GM21529 (cell line): Measurements from ENCODE around the gene ENOPH1.

Experiments
- ATAC-seq: cut with Tn5 transposase; IDR thresholded peaks from one replicate; pipeline ENCODE4 v1.9.1; 2021; ENCODE audit not compliant: unreplicated experiment

ENOPH1 gene

DNA sequence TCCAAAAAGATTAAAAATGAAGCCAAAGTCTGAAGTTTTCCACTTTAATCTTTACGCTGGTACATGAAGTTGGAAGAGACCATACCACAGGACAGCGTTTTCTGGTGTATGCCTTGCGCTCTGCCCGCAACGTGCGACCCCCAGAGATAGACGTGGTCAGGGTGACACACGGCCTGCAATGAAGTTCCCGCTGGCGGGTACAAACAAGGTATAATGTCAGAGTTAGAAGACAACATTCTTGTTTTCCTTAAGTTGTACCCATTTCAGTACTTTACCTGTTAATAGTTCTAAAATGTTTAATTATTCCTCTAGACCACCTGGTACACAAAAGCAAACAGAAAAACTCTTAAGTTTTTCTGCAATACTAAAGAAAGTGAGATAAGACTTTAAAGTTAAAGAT, 4.9 kb upstream of the ENOPH1 start:
- ATAC-seq, result no peak

DNA sequence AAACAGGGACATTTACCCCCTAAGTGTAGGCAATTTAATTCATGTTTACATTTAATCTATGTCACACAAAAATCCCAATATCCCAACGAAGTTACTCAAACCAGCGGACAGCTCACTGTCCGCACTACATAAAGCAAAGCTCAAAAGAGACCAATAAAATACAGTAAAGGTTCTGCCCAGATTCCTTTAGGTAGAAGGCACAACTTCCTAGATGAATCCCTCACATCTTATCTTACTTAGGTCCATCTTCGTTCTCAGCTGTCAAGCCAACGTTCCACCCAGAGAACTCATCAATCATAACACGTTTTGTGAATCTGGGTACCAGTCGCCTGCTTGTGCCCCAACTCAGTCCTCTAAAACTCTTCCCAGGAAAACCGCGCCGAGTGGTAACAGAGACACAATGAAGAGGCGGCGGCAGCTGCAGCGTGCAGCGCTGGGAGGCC, 1.8 kb upstream of the ENOPH1 start:
- ATAC-seq, result no peak

DNA sequence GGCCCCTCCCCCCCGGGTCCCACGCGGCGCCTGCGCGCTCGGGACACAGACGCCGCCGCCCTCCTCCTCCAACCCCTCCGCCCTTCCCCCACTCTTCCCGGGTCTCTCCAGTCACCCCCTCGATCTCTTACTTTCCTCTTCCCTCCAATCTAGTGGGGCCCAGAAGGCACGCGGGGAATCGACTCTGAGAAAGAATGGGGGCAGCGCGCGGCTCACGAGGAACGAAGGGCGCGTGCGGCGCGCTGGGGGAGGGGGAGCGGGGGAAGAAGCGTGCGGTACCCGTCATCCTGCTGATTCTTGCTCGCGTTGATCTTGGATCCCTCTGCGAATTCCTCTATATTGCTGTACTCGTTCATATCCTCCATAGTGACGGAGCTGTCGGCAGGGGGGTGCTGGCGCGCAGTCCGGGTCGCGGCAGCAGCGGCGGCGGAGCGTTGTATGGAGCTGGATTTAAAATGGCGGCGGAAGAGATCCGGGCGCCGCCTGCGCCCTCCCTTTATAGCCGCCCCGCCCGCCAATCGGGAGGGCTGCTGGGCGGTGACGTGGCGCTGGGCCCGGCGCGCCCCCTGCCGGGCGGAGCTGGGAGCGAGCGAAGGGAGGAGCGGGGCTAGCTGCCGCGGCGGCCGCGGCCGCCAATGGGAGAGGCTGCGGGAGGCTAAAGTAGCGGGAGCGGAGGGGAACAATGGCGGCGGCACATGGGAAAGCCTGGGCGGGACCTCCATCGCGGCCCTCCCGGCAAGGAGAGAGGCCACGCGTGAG, 1.2 kb upstream of the ENOPH1 start:
- peak; percentile 45 for ATAC-seq

DNA sequence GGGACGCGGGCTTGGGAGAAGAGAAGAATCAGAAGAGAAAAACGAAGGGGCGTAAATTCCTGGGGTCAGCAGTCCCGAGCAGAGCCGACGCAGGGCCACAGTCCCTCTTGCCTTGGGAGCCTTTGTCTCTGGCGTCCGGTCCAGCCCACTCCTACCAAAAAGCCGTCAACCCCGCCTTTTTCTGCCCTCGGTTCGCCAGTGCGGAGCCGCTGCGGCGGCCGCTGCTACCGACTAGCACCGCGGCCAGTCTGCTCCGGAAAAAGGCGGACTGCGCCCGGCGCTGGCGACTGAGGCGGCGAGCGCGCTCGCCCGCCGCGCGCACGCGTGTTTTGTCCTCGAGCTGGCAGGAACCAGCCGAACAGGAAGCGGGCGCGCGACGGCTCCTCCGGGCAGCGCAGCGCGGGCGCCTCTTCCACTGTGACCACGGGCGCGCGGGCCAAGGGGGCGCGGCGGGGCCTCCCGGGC, 630 bp upstream of the ENOPH1 start:
- no peak for ATAC-seq

DNA sequence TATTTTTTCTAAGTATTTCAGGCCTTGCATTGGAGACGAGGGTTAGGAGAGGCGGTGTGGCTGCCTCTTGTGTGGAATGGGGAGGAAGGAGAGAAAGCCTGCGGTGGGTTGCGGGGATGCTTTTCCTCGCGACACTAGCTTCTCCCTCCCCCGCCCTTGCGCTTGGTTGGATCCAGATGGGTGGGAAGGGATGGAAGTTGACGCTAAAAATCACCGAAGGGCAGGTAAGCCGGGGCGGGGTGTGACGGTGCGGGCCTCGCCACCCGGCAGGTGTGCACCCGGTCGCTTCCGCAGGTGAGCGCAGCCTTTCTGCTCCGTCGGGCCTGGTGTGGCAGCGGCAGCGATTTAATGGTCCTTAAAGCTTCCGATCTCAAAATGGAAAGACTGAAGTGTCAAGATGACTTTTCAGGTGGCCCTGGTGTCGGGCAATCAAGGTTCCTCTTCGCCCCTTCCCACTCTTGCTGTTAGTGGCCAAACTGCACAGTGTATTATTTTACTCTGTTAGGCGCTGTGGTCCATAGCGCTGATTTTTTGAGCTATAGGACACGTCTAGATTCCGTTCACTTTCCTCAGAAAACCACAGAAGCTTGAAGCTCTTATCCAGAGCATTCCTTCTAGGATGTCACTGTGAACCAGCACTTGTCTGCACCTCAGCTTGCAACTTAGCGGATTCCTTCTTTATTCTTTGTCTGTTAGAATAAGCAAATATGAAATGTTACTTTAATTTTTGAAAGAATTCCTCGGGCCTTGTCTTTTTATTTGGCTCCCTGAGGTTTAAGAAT, 765 bp downstream of the ENOPH1 start:
- no peak for ATAC-seq

DNA sequence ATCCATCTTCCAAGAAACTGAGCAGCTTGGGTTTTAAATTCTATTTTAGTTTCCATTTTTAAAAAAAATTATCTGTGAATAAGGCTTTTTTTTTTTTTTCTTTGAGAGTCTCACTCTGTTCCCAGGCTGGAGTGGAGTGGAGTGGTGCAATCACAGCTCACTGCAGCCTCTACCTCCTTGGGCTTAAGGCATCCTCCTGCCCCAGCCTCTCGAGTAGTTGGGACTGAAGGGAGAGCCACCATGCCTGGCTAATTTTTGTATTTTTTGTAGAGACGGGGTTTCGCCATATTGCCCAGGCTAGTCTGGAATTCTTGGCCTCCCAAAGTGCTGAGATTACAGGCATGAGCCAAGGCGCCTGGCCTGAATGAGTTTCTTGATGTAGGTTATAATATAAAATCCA, 1.4 kb downstream of the ENOPH1 start:
- ATAC-seq, result no peak

DNA sequence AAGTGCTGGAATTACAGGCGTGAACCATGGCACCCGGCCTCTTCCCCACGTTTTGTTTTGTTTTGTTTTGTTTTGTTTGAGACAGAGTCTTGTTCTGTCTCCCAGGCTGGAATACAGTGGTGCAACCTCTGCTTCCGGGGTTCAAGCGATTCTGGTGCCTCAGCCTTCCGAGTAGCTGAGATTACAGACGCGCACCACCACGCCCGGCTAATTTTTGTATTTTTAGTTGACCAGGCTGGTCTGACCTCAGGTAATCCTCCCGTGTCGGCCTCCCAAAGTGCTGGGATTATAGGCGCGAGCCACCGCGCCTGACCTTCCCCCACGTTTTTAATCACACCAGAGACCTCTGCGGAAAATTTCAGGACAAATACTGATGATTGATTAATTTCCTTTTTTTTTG, 2.2 kb downstream of the ENOPH1 start:
- ATAC-seq, result no peak

DNA sequence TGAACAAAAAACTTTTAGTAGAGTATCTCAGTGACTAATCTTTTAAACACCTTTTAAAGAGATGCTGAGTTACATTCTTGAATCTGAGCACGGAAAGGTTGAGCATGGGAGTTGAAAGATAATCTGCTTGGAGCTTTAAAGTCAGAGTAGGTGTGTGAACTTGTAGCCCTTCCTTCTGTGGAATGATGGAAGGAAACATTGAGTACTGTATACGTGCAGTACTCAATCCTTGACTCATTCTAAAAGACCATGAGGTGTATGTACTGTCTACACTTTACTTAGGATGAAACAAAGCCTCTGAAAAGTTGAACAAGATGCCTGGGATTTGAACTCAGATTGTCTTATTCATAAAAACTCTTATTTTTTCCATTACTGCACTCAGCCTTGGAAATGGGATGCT, 3.4 kb downstream of the ENOPH1 start:
- no peak for ATAC-seq

DNA sequence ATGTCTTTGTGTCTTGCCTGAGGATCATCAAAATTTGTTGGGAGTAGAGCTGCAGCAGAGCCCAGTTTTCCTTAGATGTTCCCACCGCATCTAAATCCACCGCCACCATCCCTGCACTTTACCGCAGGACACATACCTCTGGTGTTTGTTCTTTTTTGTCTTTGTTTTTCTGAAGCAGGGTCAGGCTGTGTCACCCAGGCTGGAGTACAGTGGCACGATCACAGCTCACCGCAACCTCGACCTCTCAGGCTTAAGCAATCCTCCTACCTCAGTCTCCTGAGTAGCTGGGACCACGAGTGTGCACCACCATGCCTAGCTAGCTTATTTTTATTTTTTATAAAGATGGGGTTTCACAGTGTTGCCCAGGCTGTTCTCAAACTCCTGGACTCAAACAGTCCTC, 4.6 kb downstream of the ENOPH1 start:
- ATAC-seq, result no peak

DNA sequence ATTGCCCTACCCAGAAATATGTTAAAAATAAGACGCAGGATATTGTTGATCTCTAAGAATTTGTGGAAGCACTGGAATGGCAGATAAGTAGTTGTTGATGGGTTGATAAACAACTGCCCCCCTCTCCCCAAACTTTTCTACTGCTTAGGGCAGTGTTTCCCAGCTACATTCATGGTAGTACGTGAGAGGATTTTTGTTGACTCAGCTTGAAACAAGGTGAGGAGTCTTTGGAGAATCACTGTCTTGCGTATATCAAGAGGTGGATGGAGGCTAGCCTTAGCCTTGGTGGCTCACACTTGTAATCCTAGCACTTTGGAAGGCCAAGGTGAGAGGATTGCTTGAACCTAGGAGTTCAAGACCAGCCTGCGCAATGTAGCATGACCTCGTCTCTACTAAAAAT, 5.7 kb downstream of the ENOPH1 start:
- no peak for ATAC-seq

DNA sequence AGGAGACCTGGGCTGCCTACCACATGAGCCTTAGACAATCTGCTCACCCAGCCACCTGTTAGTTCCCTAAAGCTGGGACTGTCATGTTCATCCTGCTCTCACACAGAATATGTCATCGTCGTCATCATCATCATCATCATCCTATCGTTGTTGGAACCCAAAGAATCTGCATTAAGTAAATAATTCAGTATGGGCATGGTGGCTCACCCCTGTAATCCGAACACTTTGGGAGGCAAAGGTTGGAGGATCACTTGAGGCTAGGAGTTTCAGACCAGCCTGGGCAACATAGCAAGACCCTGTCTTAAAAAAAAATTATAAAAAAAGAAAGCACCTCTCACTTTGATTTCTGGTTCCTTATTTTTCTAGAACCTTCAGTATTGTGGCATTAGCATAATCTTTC, 6.4 kb downstream of the ENOPH1 start:
- no peak for ATAC-seq

DNA sequence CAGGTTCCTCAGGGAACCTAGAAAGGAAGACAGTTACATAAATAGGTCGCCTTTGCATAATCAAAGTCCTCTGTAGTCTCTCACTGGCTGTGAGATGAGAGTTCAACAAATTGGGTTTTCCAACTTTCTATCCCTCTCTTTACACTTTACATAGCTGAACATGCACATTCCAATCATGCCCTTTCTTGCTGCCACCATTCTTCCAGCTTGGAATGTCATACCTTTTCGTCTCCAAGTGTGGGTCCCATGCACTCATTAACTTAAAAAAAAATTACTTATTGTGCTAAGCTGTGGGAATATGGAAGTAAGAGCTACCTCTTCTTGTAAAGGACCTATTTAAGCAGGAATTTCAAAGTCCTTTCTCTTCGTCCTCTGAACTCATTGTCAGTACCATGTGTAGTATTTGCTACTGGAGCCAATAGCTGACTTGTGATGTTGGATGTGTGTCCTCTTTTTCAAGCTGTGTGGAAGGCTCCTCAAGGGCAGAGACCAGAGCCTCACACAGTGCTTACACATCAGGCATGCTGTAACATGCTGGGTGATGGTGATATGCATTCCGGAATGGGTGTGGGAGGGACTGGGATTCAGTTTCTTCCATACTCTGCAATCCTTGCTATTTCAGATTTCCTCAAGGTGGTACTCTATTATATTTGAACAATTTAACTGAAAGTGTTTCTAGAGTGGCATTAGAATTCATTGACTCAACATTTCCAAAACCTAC, 7.1 kb downstream of the ENOPH1 start:
- no peak for ATAC-seq

DNA sequence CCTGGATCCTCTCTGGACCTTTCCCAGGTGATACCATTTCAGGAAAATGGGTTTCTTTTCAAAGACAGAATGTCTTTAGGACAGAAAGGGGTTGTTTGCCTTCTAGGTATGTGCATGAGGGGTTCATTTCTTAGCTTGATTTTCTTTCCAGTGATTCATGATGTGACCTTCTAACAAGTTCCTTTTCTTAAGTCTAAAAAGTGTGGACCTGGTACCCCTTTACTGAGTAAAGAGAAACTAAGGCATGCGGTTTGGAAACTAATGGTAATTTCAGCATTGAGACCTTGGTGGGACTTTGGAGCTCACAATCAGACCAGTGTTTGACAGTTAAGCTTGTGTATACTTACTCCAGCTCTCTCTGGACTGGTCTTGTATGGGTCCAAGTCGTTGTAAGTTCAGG, 8.7 kb downstream of the ENOPH1 start:
- ATAC-seq, result no peak

DNA sequence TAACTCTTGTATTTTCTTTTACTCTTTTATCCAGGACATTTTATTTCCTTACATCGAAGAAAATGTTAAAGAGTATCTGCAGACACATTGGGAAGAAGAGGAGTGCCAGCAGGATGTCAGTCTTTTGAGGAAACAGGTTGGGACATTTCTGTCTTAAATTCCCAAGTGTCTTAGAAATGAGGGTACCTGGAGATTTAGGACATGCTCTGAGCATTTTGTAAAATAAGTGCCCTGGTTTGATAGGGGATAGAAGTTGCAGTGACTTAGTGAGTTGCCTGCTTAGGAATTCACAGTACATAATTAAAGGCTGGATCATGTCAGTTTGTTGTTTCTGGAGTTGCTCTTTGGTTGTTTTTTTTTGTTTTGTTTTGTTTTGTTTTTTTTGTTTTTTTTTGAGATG, 17.5 kb downstream of the ENOPH1 start:
- ATAC-seq, result no peak

DNA sequence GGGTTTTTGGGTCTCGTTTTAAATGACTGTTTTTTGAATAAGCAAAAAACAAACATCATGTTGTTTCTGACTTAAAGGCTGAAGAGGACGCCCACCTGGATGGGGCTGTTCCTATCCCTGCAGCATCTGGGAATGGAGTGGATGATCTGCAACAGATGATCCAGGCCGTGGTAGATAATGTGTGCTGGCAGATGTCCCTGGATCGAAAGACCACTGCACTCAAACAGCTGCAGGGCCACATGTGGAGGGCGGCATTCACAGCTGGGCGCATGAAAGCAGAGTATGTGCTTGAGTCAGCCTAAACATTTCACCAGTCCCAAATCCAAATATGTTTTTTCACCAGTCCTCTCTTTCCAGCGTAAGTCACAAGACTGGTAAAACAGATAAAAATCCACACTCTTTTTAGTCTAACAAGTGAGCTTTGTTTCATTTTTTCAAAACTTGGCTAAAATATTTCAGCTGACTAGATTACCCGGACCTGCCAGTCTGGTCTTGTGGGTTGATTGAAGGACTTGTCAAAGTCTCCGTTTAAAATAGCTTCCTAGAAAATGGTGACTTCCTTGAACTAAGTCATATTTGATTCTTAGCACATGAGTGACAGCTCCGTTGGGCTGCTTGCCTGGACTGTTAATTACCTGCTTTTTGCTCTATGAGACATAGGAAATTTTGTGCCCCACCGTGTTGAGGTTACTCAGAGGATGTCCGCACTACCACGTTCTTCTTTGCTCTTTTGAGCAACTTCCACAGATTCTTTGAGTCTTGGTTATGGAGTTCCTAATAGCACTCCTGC, 20.8 kb downstream of the ENOPH1 start:
- ATAC-seq, result no peak

DNA sequence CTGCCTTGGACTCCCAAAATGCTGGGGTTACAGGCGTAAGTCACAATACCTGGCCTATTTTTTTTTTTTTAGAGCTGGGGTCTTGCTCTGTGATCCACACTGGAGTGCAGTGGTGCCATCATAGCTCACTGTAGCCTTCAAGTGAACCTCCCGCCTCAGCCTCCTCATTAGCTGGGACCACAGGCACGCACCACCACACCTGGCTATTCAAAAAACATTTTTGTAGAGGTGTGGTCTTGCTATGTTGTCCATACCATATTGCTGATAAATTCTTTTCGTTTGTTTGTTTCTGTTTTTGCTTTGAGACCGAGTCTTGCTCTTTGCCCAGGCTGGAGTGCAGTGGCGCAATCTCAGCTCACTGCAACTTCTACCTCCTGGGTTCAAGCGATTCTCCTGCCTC, 21.6 kb downstream of the ENOPH1 start:
- no peak for ATAC-seq

DNA sequence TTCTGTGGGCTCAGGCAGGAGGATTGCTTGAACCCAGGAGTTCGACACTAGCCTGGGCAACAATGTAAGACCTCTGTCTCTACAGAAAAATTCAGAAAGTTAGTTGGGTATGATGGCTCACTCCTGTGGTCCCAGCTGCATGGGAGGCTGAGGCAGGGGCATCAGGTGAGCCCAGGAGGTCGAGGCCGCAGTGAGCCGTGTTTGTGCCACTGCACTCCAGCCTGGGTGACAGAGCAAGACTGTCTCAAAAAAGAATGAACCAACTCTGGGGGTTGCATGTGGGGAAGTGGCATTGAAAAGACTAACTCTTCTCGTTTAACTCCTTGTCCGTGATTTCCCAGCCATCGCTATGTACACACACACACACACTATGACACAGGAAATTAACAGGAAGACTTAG, 26.9 kb downstream of the ENOPH1 start:
- no peak for ATAC-seq

DNA sequence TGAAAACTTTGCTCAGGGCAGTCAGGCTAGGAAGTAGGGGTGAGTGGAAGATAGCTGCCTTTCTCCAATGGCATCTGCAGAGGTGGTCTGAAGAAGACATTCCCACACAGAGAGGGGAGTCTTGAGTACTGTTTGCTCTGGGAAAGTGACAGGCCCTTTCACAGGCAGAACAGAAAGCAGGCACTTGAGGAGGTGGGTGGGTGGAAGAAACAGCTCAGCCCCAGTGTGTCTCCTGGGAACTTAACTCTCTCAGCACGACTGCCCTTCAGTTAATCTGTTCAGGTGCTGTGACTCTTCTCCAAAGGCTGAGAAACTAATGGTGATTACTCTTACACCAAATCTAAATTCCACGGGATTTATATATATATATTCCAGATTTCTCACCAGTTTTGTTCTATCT, 28.3 kb downstream of the ENOPH1 start:
- ATAC-seq, result peak; percentile 51

DNA sequence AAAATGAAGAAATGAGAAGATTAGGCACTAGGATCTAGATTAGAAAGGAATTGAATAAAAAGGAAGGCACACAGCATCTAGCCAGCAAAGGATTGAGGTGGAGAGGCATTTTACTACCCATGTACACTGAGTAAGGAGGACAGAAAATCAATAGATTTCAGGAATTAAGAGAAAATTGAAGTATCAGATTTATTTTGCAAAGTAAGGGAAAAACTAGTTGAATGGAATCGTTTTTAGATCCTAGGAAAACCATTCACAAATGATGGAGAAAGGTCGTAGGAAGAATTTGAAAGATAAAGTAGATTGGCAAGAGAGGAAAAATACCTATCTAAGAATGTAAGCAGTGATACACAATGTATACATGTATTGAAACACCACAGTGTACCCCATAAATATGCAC, 31.3 kb downstream of the ENOPH1 start:
- no peak for ATAC-seq

DNA sequence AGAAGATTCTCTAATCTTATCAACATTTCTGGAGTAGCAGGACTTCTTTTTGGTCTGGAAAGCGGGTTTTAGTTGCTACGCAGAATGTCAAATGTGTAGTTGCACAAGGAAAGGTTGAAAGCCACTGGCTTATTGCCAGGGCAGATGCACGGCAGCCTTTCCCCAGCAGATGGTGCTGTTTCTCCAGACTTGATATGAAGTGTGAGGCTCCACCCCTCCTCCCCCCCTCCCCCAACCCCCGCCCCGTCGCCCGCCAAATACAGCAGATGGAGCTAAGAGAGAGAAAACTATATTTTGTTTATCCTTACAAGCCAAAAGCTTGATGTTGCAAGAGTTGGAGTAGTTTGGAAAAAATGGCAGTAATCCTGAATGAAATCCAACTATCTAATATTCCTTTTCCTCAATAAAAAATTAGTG, 32.0 kb downstream of the ENOPH1 start:
- ATAC-seq, result no peak

DNA sequence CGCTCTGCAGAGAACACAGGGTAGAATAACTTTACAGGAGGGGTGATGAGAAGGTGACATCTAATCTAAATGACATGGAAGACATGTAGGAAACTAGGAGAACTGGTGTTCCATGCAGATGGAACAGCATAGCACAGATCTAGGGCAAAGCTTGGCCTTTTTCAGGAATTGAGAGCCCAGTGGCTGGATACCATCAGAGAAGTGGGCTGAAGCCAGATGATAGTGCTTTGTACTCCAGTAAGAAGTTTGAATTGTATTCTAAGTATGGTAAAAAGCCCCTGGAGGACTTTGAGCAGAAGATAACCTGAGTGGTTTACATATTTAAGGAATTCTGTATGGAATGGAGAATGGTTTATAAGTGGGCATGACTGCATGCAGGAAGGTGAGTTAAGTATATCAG, 32.8 kb downstream of the ENOPH1 start:
- no peak for ATAC-seq
